Measurements from ENCODE around the gene GET4. TPM values are rescaled to one million over a fixed set of nuclear protein-coding genes. Genes with fewer than 3 reads are reported as not detected.

GET4 gene
- total and polyA plus RNA-seq, 10 of the 15 experiments (the other 5 are each of a cell fraction or from before 2014, with no cell fraction given): 0.66 to 73.8 (median 34.0) TPM

- no peak for TF ChIP-seq PKNOX1 (IDR thresholded peaks at IDR 0.05)
- TF ChIP-seq, protein P1, sequence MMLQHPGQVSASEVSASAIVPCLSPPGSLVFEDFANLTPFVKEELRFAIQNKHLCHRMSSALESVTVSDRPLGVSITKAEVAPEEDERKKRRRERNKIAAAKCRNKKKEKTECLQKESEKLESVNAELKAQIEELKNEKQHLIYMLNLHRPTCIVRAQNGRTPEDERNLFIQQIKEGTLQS (IDR thresholded peaks at IDR 0.05; ENCODE audit: borderline replicate concordance, extremely low read depth, low read depth, low read length): no peak
- no peak for TF ChIP-seq SRF (IDR thresholded peaks at IDR 0.05; ENCODE audit: low read depth in 2 of 2, low read length in 2 of 2)
- TF ChIP-seq ZNF24 (IDR thresholded peaks at IDR 0.05): no peak
These were observed 42.7 kb downstream of the GET4 start (continued) for GRCh38 chr7:919114-919442.

DNA sequence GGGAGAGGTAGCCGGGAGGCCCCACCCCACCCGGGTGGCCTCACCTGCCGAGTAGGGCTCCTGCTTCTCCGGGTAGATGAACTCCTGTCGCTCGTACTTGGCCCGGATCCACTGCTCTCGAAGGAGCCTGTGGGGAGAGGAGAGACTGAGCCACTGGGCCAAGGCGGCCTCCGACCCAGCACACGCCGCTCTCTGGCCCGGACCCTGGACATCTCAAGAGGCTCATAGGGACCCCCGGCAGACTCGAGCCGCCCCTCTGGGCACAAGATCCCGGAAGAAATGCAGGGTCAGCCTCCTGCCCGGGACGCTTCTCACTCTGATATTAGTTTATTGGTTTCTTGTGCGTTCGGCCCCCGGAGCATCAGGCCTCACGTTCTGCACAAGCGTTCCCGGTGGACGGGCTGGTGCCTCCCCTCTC, 43.6 kb downstream of the GET4 start:
- WGBS (ENCODE audit: insufficient coverage, insufficient replicate concordance, low lambda C conversion rate, missing lambda C conversion rate): 89% methylated on average over 24 of the region's 26 CpGs
- ChIA-PET CTCF (no interaction called here), POLR2A (no interaction called here), SMC1A (ENCODE audit: uncharacterized antibody, unreplicated experiment) (no interaction called here), RAD21 (ENCODE audit: unreplicated experiment) (no interaction called here)
- ATAC-seq: no peak
- H3K9ac ChIP-seq (ENCODE audit: control insufficient read depth, insufficient read depth, low read length): no peak overlapping the region
- no peaks in the 10 kb centered on the region for H3K27me3 ChIP-seq (replicated peaks in 1 of 2; ENCODE audit: control insufficient read depth in 2 of 2, insufficient read depth in 2 of 2, low read length in 1 of 2)
- H3K4me3 ChIP-seq: no peak overlapping the region
- H2AFZ ChIP-seq (ENCODE audit: control insufficient read depth, low read depth, low read length): no peak overlapping the region
- in situ Hi-C loops (cut with MboI) (no loop called here), intact Hi-C loops (cut with micrococcal nuclease; ENCODE audit: unreplicated experiment) (no loop called here)
- H3K27ac ChIP-seq (ENCODE audit: control insufficient read depth, insufficient read depth): no peak overlapping the region
- H3K4me1 ChIP-seq (ENCODE audit: control insufficient read depth, insufficient read depth, low read length): peaks cover 31% of the 10 kb centered on the region
- BruUV-seq (replicated peaks): no TSS peak
- TF ChIP-seq, protein P2, sequence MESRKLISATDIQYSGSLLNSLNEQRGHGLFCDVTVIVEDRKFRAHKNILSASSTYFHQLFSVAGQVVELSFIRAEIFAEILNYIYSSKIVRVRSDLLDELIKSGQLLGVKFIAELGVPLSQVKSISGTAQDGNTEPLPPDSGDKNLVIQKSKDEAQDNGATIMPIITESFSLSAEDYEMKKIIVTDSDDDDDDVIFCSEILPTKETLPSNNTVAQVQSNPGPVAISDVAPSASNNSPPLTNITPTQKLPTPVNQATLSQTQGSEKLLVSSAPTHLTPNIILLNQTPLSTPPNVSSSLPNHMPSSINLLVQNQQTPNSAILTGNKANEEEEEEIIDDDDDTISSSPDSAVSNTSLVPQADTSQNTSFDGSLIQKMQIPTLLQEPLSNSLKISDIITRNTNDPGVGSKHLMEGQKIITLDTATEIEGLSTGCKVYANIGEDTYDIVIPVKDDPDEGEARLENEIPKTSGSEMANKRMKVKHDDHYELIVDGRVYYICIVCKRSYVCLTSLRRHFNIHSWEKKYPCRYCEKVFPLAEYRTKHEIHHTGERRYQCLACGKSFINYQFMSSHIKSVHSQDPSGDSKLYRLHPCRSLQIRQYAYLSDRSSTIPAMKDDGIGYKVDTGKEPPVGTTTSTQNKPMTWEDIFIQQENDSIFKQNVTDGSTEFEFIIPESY (IDR thresholded peaks at IDR 0.05): no peak
- H3K79me2 ChIP-seq (ENCODE audit: control insufficient read depth, insufficient read depth, low read length): peaks cover 11% of the 10 kb centered on the region
- no peak for FAIRE-seq
- no peaks in the 10 kb centered on the region for H4K20me1 ChIP-seq (ENCODE audit: control insufficient read depth, insufficient read depth)
- no peak overlapping the region for H3K4me2 ChIP-seq (ENCODE audit: control insufficient read depth, insufficient read depth)
- H3K36me3 ChIP-seq (ENCODE audit: control insufficient read depth in 2 of 2, insufficient read depth in 2 of 2, low read length in 1 of 2): peaks cover 0 to 6% of the 10 kb centered on the region in 2 experiments; a peak in 3 of 4 replicates
- no peak for DNase-seq (ENCODE audit: low read depth, low spot score)
- no peaks in the 10 kb centered on the region for H3K9me3 ChIP-seq (replicated peaks; ENCODE audit: control insufficient read depth, insufficient read depth, low read length)
